GM12878 (cell line): ENCODE results near the gene CRTC2. TPM values are rescaled to one million over a fixed set of nuclear protein-coding genes. Genes with fewer than 3 reads are reported as not detected.

Source experiments
- ATAC-seq: fragments of 200-7000 bp; cut with Tn5 transposase; 3 replicates; pipeline ENCODE4 v1.9.1; 2020; ENCODE audit warnings: mild to moderate bottlenecking, moderate library complexity
- BruUV-seq: library from RNA; stranded (reverse); fragments of 400-500 nt; replicated peaks from 2 replicates; lab custom pipeline; 2021; lab: Mats Ljungman, UMichigan
- CTCF ChIA-PET: fragments of 300-600 bp; sonication (Branson Sonifier 250); formaldehyde crosslinking; extraction: SDS; loops from one replicate; lab custom pipeline; 2021; ENCODE audit warnings: inconsistent platforms; lab: Yijun Ruan, JAX
- POLR2A ChIA-PET: fragments of 350-600 bp; formaldehyde crosslinking; extraction: SDS; loops from one replicate; lab custom pipeline; 2021; ENCODE audit warnings: inconsistent platforms; lab: Charles Lee
- RAD21 ChIA-PET: fragments of 300-600 bp; sonication (Branson Sonifier 250); formaldehyde crosslinking; loops from one replicate; lab custom pipeline; 2023; ENCODE audit warnings: antibody characterized with exemption; ENCODE audit not compliant: unreplicated experiment; lab: Charles Lee
- SMC1A ChIA-PET: fragments of 300-600 bp; sonication (Branson Sonifier 250); formaldehyde crosslinking; loops from one replicate; lab custom pipeline; 2023; ENCODE audit not compliant: unreplicated experiment, uncharacterized antibody; lab: Charles Lee
- DNase-seq: peaks from one replicate; pipeline ENCODE4 v3.0.0-alpha.2; 2011; ENCODE audit warnings: low read depth, low spot score
- FAIRE-seq: peaks from 3 replicates; lab custom pipeline; 2011; peaks lifted over from hg19 to GRCh38; lab: Jason Lieb, UNC
- H2AFZ ChIP-seq: 2 replicates; pipeline ENCODE4 v1.6.0; 2011; ENCODE audit warnings: low read depth, low read length, control low read depth; ENCODE audit not compliant: control insufficient read depth
- H3K27ac ChIP-seq: 2 replicates; pipeline ENCODE4 v1.5.1; 2011; ENCODE audit warnings: control low read depth; ENCODE audit not compliant: control insufficient read depth, insufficient read depth
- H3K27me3 ChIP-seq, 2 experiments: replicated peaks in 1 of 2; 2 replicates each; pipeline versions ENCODE4 v1.6.0 to v1.6.1; 2011; ENCODE audit warnings: low read length in 1 of 2; ENCODE audit not compliant: control insufficient read depth in 2 of 2, insufficient read depth in 2 of 2
- H3K36me3 ChIP-seq, 2 experiments: 2 replicates each; pipeline ENCODE4 v1.5.1; 2011; ENCODE audit warnings: low read length in 1 of 2; ENCODE audit not compliant: control insufficient read depth in 2 of 2, insufficient read depth in 2 of 2
- H3K4me1 ChIP-seq: 2 replicates; pipeline ENCODE4 v1.6.1; 2011; ENCODE audit warnings: mild to moderate bottlenecking, low read length, moderate library complexity, mixed read lengths; ENCODE audit not compliant: control insufficient read depth, insufficient read depth
- H3K4me2 ChIP-seq: 2 replicates; pipeline ENCODE4 v1.6.0; 2011; ENCODE audit warnings: control low read depth; ENCODE audit not compliant: control insufficient read depth, insufficient read depth
- H3K4me3 ChIP-seq: fragments of 200-600 bp; sonication (generic); 2 replicates; pipeline ENCODE4 v1.5.1; 2016
- H3K79me2 ChIP-seq: 2 replicates; pipeline ENCODE4 v1.6.0; 2011; ENCODE audit warnings: low read length; ENCODE audit not compliant: control insufficient read depth, insufficient read depth
- H3K9ac ChIP-seq: 2 replicates; pipeline ENCODE4 v1.8.0; 2011; ENCODE audit warnings: low read length, control low read depth, mixed read lengths; ENCODE audit not compliant: control insufficient read depth, insufficient read depth
- H3K9me3 ChIP-seq: replicated peaks from 3 replicates; pipeline ENCODE4 v1.5.1; 2011; ENCODE audit warnings: mild to moderate bottlenecking, low read length; ENCODE audit not compliant: control insufficient read depth, insufficient read depth
- H4K20me1 ChIP-seq: 2 replicates; pipeline ENCODE4 v1.6.0; 2011; ENCODE audit not compliant: control insufficient read depth, insufficient read depth
- BCL11A ChIP-seq: IDR thresholded peaks from 2 replicates; pipeline ENCODE4 v1.6.1; 2011; ENCODE audit warnings: low read depth, low read length
- CTCF ChIP-seq, 3 experiments: IDR thresholded peaks in 2 of 3; conservative IDR thresholded peaks in 1 of 3; 2 replicates each; pipeline ENCODE4 v1.5.1; 2011; ENCODE audit warnings: low read depth in 3 of 3, low read length in 3 of 3, mild to moderate bottlenecking in 3 of 3, control low read depth in 2 of 3, moderate library complexity in 2 of 3, inconsistent platforms in 1 of 3, mixed read lengths in 1 of 3; ENCODE audit not compliant: control insufficient read depth in 2 of 3, insufficient read depth in 1 of 3; ENCODE audit errors: extremely low read depth in 1 of 3
- DPF2 ChIP-seq: fragments of 450-650 bp; IDR thresholded peaks from 2 replicates; pipeline ENCODE4 v1.6.1; 2017; ENCODE audit warnings: mild to moderate bottlenecking
- IKZF2 ChIP-seq, 2 experiments: fragments of 450-650 bp; IDR thresholded peaks; 2 replicates each; pipeline ENCODE4 v1.6.1; 2017; ENCODE audit warnings: mild to moderate bottlenecking in 2 of 2, moderate library complexity in 2 of 2
- JUNB ChIP-seq: IDR thresholded peaks from 2 replicates; pipeline ENCODE4 v1.6.1; 2016; ENCODE audit warnings: antibody characterized with exemption, mild to moderate bottlenecking
- MTA3 ChIP-seq: IDR thresholded peaks from 2 replicates; pipeline ENCODE4 v1.6.1; 2012; ENCODE audit warnings: low read length, inconsistent platforms, borderline replicate concordance
- POLR2AphosphoS5 ChIP-seq: IDR thresholded peaks from 2 replicates; pipeline ENCODE4 v1.6.1; 2011; ENCODE audit warnings: mild to moderate bottlenecking, low read length, inconsistent platforms
- RUNX3 ChIP-seq: IDR thresholded peaks from 2 replicates; pipeline ENCODE4 v1.6.1; 2012; ENCODE audit warnings: low read length, inconsistent platforms
- SREBF1 ChIP-seq: IDR thresholded peaks from 2 replicates; pipeline ENCODE4 v1.6.1; 2012; ENCODE audit warnings: mild to moderate bottlenecking, low read length
- ZBTB11 ChIP-seq: fragments of 450-650 bp; formaldehyde crosslinking; IDR thresholded peaks from 2 replicates; pipeline ENCODE4 v1.5.0; 2022; ENCODE audit warnings: mild to moderate bottlenecking, missing genetic modification characterization
- ZNF687 ChIP-seq: fragments of 450-650 bp; IDR thresholded peaks from 2 replicates; pipeline ENCODE4 v1.6.1; 2017; ENCODE audit warnings: mild to moderate bottlenecking, moderate library complexity
- WGBS: methylation state at CpG from one replicate; pipeline ENCODE4 v1.1.6; 2016; ENCODE audit warnings: low lambda C conversion rate; ENCODE audit not compliant: insufficient replicate concordance, insufficient coverage; ENCODE audit errors: missing lambda C conversion rate; 5-methylcytosine and 5-hydroxymethylcytosine counted together
- in situ Hi-C: fragments of 300-500 bp; cut with MboI; formaldehyde crosslinking; loops from 9 replicates; pipeline ENCODE4 v1.14.3; 2018; ENCODE audit warnings: mixed read lengths
- intact Hi-C: fragments of 100-400 bp; cut with micrococcal nuclease; formaldehyde crosslinking; loops from one replicate; pipeline ENCODE4 v1.14.2; 2022; ENCODE audit not compliant: unreplicated experiment
- polyA plus RNA-seq, 11 experiments: library from polyadenylated mRNA; depleted of rRNA in 4 of 11; unstranded in 6 of 11; stranded (reverse) in 5 of 11; fragments of >200 nt; fragmentation: Nextera tagmentation in 4 of 11; fragmentation: Illumina TruSeq in 1 of 11; extraction: Ambion mirVana in 4 of 11; extraction: Trizol in 1 of 11; gene quantifications; 1 replicate in 1 of 11; 2 replicates in 10 of 11; pipeline versions ENCODE4 v1.2.1 to v1.2.3, GENCODE V29; 2011 to 2016; ENCODE audit warnings: inconsistent platforms in 2 of 11, missing spikeins in 2 of 11, low read depth in 1 of 11
- total RNA-seq, 4 experiments: library from RNA; depleted of rRNA in 3 of 4; stranded (reverse); fragments of >200 nt in 3 of 4; fragmentation: Illumina TruSeq in 1 of 4; extraction: Trizol in 1 of 4; gene quantifications; 2 replicates each; pipeline versions ENCODE4 v1.2.1 to v1.2.3, GENCODE V29; 2013 to 2021

CRTC2 gene
- total and polyA plus RNA-seq, 10 of the 15 experiments (the other 5 are each of a cell fraction or from before 2014, with no cell fraction given), result 5.1 to 57.9 (median 32.7) TPM

DNA sequence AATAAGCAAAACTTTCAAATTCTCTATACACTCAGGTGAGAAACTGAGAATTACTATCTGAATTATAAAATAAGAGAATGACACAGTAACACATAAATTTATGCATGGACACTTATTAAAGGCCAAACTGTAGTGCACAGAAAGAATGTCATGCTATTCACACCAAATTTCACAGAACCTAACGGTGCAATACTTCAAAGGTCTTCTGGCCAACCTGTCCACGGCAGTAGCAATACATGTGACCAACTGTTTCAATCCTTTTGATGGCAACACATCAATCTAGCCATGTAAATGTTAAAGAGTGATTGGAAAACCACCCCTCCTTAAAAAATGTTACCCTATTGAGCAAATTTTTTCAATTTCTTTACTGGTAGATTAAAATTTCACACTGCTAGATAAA, 46.1 kb downstream of the CRTC2 start:
- no peak overlapping the region for H3K27ac ChIP-seq
- no peaks in the 10 kb centered on the region for H3K27me3 ChIP-seq
- DNase-seq (no peak), ATAC-seq (no peak), FAIRE-seq (no peak)
- H3K79me2 ChIP-seq, result peaks cover 79% of the 10 kb centered on the region
- RAD21 ChIA-PET, result no interaction called here
- POLR2A ChIA-PET, result interaction anchor here (1.2 kb wide), 1 partner anchor 32 kb away, joined by 4 read pairs; no protein-coding TSS in a partner anchor
- H3K4me2 ChIP-seq, result no peak overlapping the region
- BruUV-seq, result no TSS peak
- 96% methylated on average over 2 of the region's 2 CpGs for WGBS
- no peak overlapping the region for H3K9ac ChIP-seq
- CTCF ChIA-PET, result interaction anchor here (14.9 kb wide), 1 partner anchor 89 kb away, joined by 138 read pairs; no protein-coding TSS in a partner anchor
- intact Hi-C loops (no loop called here), in situ Hi-C loops (no loop called here)
- SMC1A ChIA-PET, result interaction anchor here (1.1 to 5.1 kb wide), 4 partner anchors 7 to 90 kb away, joined by 3 to 27 read pairs (median 4); no protein-coding TSS in a partner anchor
- peaks cover 2 to 6% of the 10 kb centered on the region in 2 experiments for H3K36me3 ChIP-seq
- H3K9me3 ChIP-seq, result no peaks in the 10 kb centered on the region
- H4K20me1 ChIP-seq, result no peaks in the 10 kb centered on the region; the same call in none of the 2 replicates
- H3K4me3 ChIP-seq, result no peak overlapping the region
- no peaks in the 10 kb centered on the region; the same call in 1 of the 2 replicates for H3K4me1 ChIP-seq
- H2AFZ ChIP-seq, result no peak overlapping the region
- no peak for TF ChIP-seq ZNF687
- TF ChIP-seq POLR2AphosphoS5, result no peak
- TF ChIP-seq JUNB, result no peak
- no peak for TF ChIP-seq IKZF2 (IDR thresholded peaks at IDR 0.05)
- no peak for TF ChIP-seq BCL11A
- no peak for TF ChIP-seq CTCF (IDR thresholded peaks at IDR 0.05 in 2 of 3, conservative IDR thresholded peaks at IDR 0.05 in 1 of 3; ENCODE audit: control insufficient read depth in 2 of 3, extremely low read depth in 1 of 3, insufficient read depth in 1 of 3, low read depth in 3 of 3, low read length in 3 of 3)
- no peak for TF ChIP-seq MTA3
- no peak for TF ChIP-seq ZBTB11 (CRISPR knock-in tag)
- no peak for TF ChIP-seq SREBF1
- no peak for TF ChIP-seq DPF2
- TF ChIP-seq RUNX3, result no peak
